Measurements from ENCODE around the gene TTC28. TPM values are rescaled to one million over a fixed set of nuclear protein-coding genes. Genes with fewer than 3 reads are reported as not detected.

TTC28 gene
- total RNA-seq, 1 donor from 2014 or later, result 65.4 TPM

GRCh38 chr22:28132466-28132865 is 547.2 kb downstream of the TTC28 start:
- TF ChIP-seq CTCF (conservative IDR thresholded peaks at IDR 0.05), result no peak
- H3K4me1 Mint-ChIP-seq, result no peaks in the 10 kb centered on the region

GRCh38 chr22:28129319-28129962 is 550.2 kb downstream of the TTC28 start:
- Mint-ChIP-seq H3K4me1 (no peaks in the 10 kb centered on the region), H3K36me3 (ENCODE audit: low read depth) (no peaks in the 10 kb centered on the region), H3K9me3 (peaks cover 2% of the 10 kb centered on the region), H3K27me3 (ENCODE audit: low read depth) (no peaks in the 10 kb centered on the region), H3K4me3 (no peak overlapping the region), H3K27ac (ENCODE audit: unreplicated experiment) (no peak overlapping the region)
- no peak for DNase-seq (ENCODE audit: low read depth, low spot score)
- no peak for TF ChIP-seq CTCF (conservative IDR thresholded peaks at IDR 0.05)

More at GRCh38 chr22:28132466-28132865, 547.2 kb downstream of the TTC28 start:
- H3K9me3 Mint-ChIP-seq, result peaks cover 3% of the 10 kb centered on the region
- no peaks in the 10 kb centered on the region for H3K27me3 Mint-ChIP-seq (ENCODE audit: low read depth)
- no peaks in the 10 kb centered on the region for H3K36me3 Mint-ChIP-seq (ENCODE audit: low read depth)
- H3K4me3 Mint-ChIP-seq, result no peak overlapping the region
- no peak overlapping the region for H3K27ac Mint-ChIP-seq (ENCODE audit: unreplicated experiment)
- DNase-seq (ENCODE audit: low read depth, low spot score), result no peak

DNA sequence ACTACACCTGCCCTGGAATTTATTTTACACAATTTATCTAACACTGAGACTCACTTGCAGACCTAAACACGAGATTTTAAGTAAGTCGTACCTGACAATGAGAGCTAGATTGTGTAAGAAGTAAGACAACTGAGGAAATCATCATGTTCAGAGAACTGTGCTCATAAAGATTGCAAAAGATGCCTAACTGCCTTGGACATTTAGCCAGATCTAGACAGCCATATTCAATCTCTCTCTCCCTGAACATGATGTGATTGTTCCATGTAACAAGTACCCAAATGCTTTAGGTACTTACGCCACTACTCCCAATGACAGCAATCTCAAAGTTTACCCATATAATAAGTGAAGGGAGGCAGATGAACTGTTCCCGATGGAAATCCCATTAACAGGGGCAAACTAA is 550.8 kb downstream of the TTC28 start:
- Mint-ChIP-seq H3K4me1 (no peaks in the 10 kb centered on the region), H3K27ac (ENCODE audit: unreplicated experiment) (no peak overlapping the region), H3K27me3 (ENCODE audit: low read depth) (no peaks in the 10 kb centered on the region), H3K36me3 (ENCODE audit: low read depth) (peaks cover 2% of the 10 kb centered on the region), H3K4me3 (no peak overlapping the region), H3K9me3 (no peaks in the 10 kb centered on the region)
- TF ChIP-seq CTCF (conservative IDR thresholded peaks at IDR 0.05), result no peak
- no peak for DNase-seq (ENCODE audit: low read depth, low spot score)

- Mint-ChIP-seq H3K36me3 (ENCODE audit: low read depth) (peaks cover 5% of the 10 kb centered on the region), H3K27me3 (ENCODE audit: low read depth) (no peaks in the 10 kb centered on the region), H3K4me1 (peaks cover 5% of the 10 kb centered on the region), H3K4me3 (no peak overlapping the region), H3K27ac (ENCODE audit: unreplicated experiment) (no peak overlapping the region), H3K9me3 (no peaks in the 10 kb centered on the region)
- no peak for DNase-seq (ENCODE audit: low read depth, low spot score)
- no peak for TF ChIP-seq CTCF (conservative IDR thresholded peaks at IDR 0.05)
Measured at GRCh38 chr22:28125799-28126198, 553.8 kb downstream of the TTC28 start.

- no peak for TF ChIP-seq CTCF (conservative IDR thresholded peaks at IDR 0.05)
- H3K27me3 Mint-ChIP-seq (ENCODE audit: low read depth), result no peaks in the 10 kb centered on the region
- DNase-seq (ENCODE audit: low read depth, low spot score), result no peak
- peaks cover 5% of the 10 kb centered on the region for H3K36me3 Mint-ChIP-seq (ENCODE audit: low read depth)
- H3K4me1 Mint-ChIP-seq, result peaks cover 11% of the 10 kb centered on the region
- no peak overlapping the region for H3K4me3 Mint-ChIP-seq
- no peaks in the 10 kb centered on the region for H3K9me3 Mint-ChIP-seq
- peak overlapping the region; percentile 52 for H3K27ac Mint-ChIP-seq (ENCODE audit: unreplicated experiment)
Measured at GRCh38 chr22:28123989-28124766, 555.5 kb downstream of the TTC28 start.
